Astrocyte of the spinal cord (primary cell): ENCODE data around the gene SDR9C7.
"Not testable (repeated sequence)": the region's sequence is repeated elsewhere in the genome, so short reads cannot be mapped to it uniquely, and the experiment has no call there.

Experiments used
- DNase-seq: peaks from one replicate; pipeline ENCODE4 v3.0.0; 2011; ENCODE audit warnings: low read depth, low spot score
- H3K4me3 ChIP-seq: 2 replicates; pipeline ENCODE4 v1.5.1; 2011; ENCODE audit warnings: low read depth, mild to moderate bottlenecking, low read length, moderate library complexity
- in situ Hi-C: cut with HindIII; loops from 2 replicates; pipeline ENCODE4 v1.10.0; 2017; ENCODE audit warnings: low sequenced_read_pairs
- TF ChIP-seq, protein P1 (sequence below): IDR thresholded peaks from 2 replicates; pipeline ENCODE4 v1.5.1; 2012; ENCODE audit warnings: low read depth, mild to moderate bottlenecking, low read length, inconsistent platforms

The SDR9C7 gene

DNA sequence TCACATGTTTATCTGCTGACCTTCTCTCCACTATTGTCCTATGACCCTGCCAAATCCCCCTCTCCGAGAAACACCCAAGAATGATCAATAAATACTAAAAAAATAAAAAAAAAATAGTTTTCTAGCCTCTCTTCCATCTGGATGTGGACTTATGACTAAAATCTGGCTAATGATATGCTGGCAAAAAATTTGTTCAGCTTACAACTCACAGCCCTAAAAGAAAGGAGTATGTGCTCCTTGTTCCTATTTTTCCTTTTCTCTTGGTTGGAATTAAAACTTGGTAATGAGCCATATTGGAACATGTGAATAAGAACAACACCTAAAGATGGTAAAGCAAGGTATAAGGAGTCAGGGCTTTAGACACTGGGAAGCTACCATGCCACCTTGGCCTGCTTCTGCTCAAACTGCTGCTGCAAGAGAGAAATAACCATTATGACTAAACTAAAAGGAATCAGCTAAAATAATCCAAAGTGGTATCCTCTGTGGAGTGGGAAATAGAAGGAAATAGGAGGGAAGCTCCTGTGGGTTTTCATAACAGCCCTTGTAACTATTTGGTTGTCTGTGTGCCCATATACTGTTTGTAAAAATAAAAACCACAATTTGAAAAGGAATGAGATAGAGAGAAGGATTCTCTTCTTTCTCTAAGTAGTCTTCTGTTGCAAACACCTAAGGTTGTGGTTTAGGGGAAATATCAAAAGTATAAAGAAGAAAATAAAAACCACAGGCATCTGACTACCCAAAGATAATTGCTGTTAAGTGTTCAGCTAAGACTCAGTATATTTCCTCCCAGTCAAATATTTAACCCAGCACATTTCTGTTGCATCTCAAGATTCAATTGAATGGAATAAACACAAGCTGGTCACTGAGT lies 53.8 kb downstream of the SDR9C7 start:
- TF ChIP-seq, protein P1, sequence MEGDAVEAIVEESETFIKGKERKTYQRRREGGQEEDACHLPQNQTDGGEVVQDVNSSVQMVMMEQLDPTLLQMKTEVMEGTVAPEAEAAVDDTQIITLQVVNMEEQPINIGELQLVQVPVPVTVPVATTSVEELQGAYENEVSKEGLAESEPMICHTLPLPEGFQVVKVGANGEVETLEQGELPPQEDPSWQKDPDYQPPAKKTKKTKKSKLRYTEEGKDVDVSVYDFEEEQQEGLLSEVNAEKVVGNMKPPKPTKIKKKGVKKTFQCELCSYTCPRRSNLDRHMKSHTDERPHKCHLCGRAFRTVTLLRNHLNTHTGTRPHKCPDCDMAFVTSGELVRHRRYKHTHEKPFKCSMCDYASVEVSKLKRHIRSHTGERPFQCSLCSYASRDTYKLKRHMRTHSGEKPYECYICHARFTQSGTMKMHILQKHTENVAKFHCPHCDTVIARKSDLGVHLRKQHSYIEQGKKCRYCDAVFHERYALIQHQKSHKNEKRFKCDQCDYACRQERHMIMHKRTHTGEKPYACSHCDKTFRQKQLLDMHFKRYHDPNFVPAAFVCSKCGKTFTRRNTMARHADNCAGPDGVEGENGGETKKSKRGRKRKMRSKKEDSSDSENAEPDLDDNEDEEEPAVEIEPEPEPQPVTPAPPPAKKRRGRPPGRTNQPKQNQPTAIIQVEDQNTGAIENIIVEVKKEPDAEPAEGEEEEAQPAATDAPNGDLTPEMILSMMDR, result no peak
- no peak for DNase-seq
- in situ Hi-C loops, result no loop called here
- H3K4me3 ChIP-seq, result no peak overlapping the region

DNA sequence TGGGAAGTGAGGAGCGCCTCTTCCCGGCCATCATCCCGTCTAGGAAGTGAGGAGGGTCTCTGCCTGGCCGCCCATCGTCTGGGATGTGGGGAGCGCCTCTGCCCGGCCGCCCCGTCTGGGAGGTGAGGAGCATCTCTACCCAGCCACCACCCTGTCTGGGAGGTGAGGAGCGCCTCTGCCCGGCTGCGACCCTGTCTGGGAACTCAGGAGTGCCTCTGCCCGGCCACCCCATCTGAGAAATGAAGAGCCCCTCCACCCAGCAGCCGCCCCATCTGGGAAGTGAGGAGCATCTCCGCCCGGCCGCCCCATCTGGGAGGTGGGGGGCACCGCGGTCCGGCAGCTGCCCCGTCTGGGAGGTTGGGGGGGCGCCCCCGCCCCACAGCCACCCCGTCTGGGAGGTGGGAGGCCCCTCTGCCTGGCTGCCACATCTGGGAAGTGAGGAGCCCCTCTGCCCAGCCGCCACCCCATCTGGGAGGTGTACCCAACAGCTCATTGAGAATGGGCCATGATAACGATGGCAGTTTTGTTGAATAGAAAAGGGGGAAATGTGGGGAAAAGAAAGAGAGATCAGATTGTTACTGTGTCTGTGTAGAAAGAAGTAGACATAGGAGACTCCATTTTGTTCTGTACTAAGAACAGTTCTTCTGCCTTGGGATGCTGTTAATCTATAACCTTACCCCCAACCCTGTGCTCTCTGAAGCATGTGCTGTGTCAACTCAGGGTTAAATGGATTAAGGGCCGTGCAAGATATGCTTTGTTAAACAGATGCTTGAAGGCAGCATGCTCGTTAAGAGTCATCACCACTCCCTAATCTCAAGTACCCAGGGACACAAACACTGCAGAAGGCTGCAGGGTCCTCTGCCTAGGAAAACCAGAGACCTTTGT lies 54.7 kb downstream of the SDR9C7 start:
- in situ Hi-C loops, DNase-seq: not testable (repeated sequence)

DNA sequence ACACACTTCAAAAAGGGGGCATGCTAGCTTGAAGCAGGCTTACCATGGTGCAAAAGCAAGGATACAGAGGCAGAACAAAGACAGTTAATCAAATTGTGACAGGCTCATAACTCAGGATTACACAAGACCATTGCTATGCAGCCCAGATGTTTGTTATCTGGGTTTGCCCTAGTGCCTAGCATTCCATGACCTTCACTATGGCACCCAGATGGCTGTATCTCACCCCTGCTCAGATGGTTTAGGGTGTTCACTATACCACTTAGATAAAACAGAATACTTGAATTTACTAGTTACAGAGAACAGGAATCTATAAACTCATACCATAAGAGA lies 56.2 kb downstream of the SDR9C7 start:
- TF ChIP-seq, protein P1, result no peak
- in situ Hi-C loops, result no loop called here
- H3K4me3 ChIP-seq, result no peak overlapping the region
- no peak for DNase-seq

More for the DNA sequence above, 54.7 kb downstream of the SDR9C7 start:
- not testable (repeated sequence) for H3K4me3 ChIP-seq

DNA sequence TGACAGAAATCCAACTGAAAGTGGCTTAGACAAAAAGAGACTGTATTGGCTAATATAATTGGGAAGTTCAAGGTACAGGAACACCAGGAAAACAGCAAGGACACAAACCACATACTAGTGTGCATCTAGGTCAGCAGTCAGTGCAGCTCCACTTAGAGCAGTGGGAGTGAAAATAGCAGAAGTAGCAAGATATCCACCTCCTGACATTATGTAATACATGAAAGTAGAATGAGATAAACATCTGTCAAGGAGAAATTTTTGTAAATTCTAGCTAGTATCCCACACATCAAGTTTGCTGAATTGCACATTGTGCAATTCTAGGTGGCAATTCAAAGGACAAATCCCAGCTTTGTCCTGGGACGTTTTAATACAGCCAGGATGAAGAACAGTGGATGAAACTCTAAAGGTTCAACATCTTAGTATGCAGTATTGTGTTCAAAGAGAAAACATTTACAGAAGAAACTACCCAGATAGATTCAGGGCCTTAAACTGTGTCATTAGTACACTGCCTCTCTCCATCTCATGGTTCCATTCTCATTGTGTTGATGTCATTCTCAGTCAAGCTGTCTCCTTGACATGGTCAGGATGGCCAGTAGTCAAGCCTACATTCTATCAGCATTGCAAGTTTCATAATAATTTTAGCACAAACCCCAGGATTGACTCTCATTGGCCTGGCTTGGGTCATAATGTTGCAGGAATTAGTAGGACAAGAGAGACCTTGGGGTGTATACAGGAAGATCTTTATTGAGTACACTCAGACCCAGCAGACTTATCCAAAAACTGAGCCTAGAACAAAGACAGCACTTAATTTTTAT lies 56.8 kb downstream of the SDR9C7 start:
- TF ChIP-seq, protein P1, result no peak

DNA sequence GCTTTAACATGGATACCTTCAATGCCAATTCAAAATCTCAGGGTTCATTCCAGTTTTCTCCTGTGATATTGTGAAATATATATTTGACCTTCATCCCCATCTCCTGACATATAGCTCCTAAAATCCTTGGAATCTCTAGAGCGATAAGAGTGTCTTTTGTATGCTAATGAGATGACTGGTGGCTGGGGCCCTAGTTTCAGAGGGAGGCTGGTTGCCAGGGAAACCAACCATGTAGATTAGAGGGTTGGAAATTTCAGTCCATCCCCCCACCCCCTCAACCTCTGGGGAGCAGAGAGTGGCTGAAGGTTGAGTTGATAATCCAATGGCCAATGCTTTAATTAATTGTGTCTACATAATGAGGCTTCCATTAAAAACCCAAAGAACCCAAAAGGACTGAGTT lies 59.4 kb downstream of the SDR9C7 start:
- H3K4me3 ChIP-seq, result no peak overlapping the region
- no peak for DNase-seq
- TF ChIP-seq, protein P1, result no peak
- in situ Hi-C loops, result no loop called here

More for the DNA sequence above, 56.8 kb downstream of the SDR9C7 start:
- H3K4me3 ChIP-seq, result no peak overlapping the region
- no peak for DNase-seq
- in situ Hi-C loops, result no loop called here

GRCh38 chr12:56873382-56873781 lies 60.8 kb downstream of the SDR9C7 start:
- in situ Hi-C loops, result no loop called here
- no peak overlapping the region for H3K4me3 ChIP-seq
- TF ChIP-seq, protein P1, result no peak
- DNase-seq, result no peak
